Activated CD8-positive, alpha-beta memory T cell treated with anti-CD3 and anti-CD28 coated beads for 4 hours (primary cell): ENCODE measurements around the gene MTG1.
"Not testable (repeated sequence)": the region's sequence is repeated elsewhere in the genome, so short reads cannot be mapped to it uniquely, and the experiment has no call there.

ENCODE experiments used
- DNase-seq, 2 donors: peaks; one replicate each; pipeline ENCODE4 v3.0.0-alpha.2; 2020; ENCODE audit warnings: low read depth in 2 of 2

Gene MTG1

GRCh38 chr10:133424102-133424501 is 30.1 kb downstream of the MTG1 start:
- DNase-seq, result not testable (repeated sequence)

- not testable (repeated sequence) for DNase-seq
Observed at GRCh38 chr10:133424601-133425000, 30.6 kb downstream of the MTG1 start, which contains the start of gene SPRN. TSS of gene SPRN (minus strand) at chr10:133424625. CDS start at chr10:133423681, 944 bp downstream.

GRCh38 chr10:133429571-133429970 is 35.6 kb downstream of the MTG1 start:
- DNase-seq, result not testable (repeated sequence)

GRCh38 chr10:133431888-133432613 is 38.1 kb downstream of the MTG1 start:
- not testable (repeated sequence) for DNase-seq

- DNase-seq, result not testable (repeated sequence)
Observed at GRCh38 chr10:133432789-133433188, 38.8 kb downstream of the MTG1 start.

- no peak for DNase-seq
Observed at GRCh38 chr10:133438711-133439273, 44.8 kb downstream of the MTG1 start.

GRCh38 chr10:133439517-133440461 is 45.8 kb downstream of the MTG1 start:
- no peak for DNase-seq

GRCh38 chr10:133440633-133441285 is 46.8 kb downstream of the MTG1 start:
- no peak for DNase-seq

GRCh38 chr10:133441356-133441755 is 47.4 kb downstream of the MTG1 start:
- DNase-seq, result not testable (repeated sequence)

GRCh38 chr10:133441780-133442179 is 47.8 kb downstream of the MTG1 start:
- DNase-seq, result no peak

- no peak for DNase-seq
Observed at GRCh38 chr10:133442191-133442966, 48.4 kb downstream of the MTG1 start.

- no peak for DNase-seq
Observed at GRCh38 chr10:133442967-133443924, 49.3 kb downstream of the MTG1 start.

GRCh38 chr10:133444342-133445267 is 50.6 kb downstream of the MTG1 start:
- DNase-seq, result no peak

GRCh38 chr10:133445268-133445732 is 51.3 kb downstream of the MTG1 start:
- no peak for DNase-seq

GRCh38 chr10:133445751-133446708 is 52.1 kb downstream of the MTG1 start:
- no peak for DNase-seq

- no peak for DNase-seq
Observed at GRCh38 chr10:133446979-133447378, 53.0 kb downstream of the MTG1 start.

GRCh38 chr10:133448120-133448519 is 54.2 kb downstream of the MTG1 start:
- no peak for DNase-seq
